ENCODE results near the gene GRAP.

GRAP gene

DNA sequence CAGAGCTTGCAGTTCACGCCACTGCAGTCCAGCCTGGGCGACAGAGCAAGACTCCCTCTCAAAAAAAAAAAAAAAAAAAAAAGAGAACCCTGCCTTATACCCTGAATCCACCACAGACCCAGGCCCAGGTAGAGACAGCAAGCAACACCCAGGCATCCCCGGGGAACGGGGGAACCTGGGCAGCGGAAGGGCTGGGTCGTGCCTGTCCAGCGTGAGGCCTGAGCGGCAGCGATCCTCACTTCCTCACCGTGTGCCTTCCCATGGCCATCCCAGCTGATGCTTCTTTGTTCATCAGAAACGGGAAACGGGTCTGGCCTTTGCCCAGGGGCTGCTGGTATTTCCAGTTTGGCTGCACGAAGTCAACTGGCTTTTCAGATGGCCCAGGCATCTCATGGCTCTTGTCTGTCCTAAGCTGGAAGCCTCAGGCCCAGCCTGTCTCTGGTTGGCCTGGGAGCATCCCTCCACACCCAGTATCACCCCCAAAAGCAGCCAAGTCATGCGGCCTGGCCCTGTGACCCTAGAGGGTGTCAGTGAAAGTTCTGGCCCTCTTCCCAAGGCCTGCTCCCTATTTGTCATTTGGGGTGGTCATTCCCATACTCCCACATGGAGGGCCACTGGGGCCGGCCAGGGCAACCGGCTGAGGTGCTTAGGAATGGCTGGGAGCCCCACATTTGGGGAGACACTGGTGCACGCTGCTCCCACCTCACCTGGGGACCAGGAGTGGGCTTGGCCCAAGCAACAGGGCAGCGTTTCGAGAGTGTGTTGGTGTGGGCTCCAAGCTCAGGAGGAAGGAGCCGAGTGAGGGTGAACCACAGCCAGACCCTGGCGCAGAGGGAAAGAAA lies 62.3 kb downstream of the GRAP start:
- DNase-seq (ENCODE audit: low spot score), result no peak

DNA sequence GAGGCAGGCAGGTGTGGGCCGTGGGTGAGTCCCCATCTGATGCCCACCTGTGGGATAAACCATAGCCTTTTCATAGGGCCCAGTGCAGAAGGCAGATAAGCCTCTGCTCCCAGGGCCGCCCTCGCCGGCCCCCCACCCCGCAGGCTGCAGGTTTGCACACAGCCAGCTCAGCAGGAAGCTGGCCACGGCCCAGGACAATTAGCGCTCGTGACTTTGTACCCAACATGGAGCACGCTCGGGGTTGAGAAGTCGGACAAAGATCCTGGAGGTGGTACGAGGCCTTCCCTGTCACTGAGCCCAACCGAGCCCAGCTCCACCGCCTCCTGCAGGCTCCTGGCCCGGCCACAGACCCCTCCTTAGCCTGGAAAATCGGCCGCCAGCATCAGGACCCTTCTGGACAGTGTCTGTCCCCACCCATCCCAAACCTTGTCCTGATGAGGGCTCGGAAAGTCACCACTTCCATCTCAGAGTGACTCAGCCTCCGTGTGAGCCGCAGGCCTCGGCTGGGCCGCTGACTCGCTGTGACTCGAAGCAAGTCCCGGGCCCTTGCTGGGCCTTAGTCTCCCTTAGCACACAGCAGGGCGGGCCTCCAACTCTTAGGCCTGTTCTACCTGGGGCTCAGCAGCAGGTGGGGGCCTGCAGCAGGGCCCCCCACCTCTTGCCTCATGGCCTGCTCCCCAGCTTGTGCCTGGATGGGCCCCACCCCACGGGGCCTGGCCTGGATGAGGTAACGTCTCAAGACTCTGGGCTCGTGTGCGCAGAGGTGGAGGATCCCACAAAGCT lies 64.9 kb downstream of the GRAP start:
- DNase-seq (ENCODE audit: low spot score), result no peak

DNA sequence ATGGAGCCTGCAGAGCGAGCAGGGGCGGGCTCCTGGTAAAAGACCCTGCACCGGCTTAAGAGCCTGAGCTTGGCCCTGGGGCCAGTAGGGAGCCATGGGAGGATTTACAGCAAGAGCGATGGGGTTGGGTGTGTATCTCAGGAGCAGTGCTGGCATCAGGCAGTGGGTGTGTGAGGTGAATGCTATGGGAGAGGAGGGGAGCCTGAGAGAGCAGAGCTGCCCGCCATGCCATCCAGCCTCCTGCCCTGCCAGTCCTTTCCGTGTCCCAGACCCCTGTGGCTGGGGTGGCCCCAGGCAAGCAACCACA lies 65.5 kb downstream of the GRAP start:
- no peak for DNase-seq (ENCODE audit: low spot score)

DNA sequence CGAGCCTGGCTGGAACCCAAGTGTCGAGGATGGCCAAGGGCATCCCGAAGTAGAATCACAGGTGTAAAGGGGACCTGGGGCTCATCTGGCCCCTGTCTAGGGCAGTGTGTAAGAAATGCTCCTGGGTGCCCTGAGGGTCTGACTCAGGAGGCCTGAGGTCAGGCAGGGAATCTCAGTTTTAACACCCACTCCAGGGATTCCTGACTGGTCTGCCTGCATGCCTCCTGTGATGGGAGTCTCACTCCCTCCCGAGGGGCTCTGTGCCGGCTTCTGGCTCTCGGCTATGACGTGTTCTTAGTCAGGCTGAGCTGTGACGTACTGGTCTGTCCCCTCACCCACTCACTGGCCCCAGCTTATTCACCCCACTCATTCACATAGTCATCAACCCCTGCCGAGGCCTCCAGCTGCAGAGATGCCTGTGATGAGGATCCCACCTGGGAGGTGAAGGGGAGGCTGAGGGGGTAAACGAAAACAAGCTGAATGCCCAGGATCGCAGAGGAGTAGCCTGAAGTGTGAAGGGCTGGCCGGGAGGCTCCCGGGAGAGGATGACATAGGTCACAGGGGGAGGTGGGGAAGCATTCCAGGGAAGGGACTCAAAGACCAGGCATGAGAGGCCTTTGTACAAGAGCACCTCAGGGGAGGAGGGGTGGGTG lies 65.9 kb downstream of the GRAP start:
- DNase-seq (ENCODE audit: low spot score), result no peak

DNA sequence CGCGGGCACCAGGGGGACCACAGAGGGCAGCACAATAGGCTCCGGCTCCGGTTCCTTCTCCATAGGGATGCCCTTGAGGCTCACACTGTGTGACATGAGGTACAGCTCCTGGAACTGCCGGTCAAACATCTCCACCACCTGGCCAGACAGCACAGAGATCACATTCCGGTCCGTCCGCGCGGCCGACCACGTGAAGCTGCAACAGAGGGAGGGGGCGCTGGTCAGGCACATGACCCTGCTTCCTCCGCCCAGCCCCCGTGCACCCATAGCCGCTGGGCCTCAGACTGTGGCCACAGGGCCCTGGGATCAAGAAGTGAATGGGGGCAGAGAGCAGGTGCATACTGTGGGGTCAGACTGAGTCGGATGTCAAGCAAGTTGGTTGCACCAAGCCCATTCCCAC lies 68.1 kb downstream of the GRAP start:
- no peak for DNase-seq (ENCODE audit: low spot score)

DNA sequence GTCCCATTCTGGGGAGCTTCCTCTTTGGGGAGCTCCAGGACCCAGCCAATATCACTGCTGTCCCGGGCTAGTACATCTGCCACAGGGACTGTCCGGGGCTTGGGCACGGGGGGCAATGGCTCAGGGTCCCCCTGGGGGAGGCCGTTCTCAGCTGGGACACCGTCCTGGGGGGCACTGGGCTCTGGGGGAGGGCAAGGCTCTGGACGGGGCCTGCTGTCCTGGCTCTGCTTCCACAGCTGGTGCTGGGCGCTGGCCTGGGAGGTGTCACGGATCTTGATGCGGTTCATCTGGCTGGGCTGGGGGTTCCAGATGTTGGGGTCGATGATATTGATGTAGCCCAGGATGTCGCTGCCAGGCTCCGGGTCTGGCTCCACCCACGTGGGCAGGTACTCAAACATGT lies 68.7 kb downstream of the GRAP start:
- DNase-seq (ENCODE audit: low spot score), result no peak

DNA sequence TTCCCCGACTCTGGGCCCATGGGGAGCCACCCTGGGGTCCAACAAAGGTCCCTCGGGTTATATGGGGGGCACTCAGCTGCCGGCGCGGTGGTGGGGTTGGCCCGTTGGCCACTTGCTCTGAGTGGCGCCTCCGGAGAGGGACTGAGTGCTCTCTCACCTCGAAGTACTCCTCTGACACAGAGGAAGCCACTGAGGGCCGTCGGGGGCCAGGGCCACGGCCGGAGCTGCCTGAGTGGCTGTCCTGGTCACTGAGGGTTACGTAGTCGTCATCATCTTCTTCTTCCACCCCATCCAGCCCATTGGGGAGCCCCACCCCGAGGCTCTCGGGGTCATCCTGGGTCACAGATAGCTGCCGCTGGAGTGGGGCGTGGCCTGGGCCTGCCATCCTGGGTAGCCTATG lies 69.1 kb downstream of the GRAP start:
- DNase-seq (ENCODE audit: low spot score), result no peak

DNA sequence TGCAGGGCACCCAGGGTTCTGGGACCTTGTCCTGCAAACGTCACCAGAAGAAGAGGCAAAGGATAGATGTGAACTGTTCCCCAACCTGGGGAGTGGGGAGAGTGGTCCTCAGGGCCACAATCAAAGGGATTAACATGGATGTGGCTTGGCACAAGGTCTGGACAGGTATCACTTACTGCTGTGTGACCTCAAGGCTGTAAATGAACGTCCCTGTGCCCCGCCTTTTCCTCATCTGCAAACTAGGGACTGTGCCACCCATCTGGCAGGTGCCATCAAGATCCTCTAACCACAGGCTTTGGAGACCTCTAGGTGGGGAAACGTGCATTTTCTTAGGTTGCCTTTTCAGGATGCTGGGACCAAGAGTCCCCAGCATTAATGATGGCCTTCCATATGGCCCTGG lies 69.7 kb downstream of the GRAP start:
- no peak for DNase-seq (ENCODE audit: low spot score)

DNA sequence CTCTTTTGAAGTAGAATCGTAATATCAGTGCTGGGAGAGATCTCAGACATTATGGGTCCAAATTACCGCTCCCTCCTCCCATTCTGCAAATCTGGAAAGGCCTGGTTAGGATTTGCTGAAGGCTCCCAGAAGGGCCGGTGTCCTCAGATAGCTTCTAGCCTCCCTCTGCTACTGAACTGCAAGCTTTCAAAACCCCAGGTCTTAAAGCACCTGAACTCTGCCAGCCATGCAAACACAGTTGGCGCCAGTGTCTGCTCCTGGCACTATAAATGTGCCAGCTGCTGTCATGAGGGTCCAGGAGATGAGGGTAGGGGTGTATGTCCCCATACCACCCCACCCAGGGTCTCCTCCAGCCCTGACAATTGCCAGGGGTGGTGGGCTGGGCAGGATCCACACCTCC lies 70.6 kb downstream of the GRAP start:
- no peak for DNase-seq (ENCODE audit: low spot score)

DNA sequence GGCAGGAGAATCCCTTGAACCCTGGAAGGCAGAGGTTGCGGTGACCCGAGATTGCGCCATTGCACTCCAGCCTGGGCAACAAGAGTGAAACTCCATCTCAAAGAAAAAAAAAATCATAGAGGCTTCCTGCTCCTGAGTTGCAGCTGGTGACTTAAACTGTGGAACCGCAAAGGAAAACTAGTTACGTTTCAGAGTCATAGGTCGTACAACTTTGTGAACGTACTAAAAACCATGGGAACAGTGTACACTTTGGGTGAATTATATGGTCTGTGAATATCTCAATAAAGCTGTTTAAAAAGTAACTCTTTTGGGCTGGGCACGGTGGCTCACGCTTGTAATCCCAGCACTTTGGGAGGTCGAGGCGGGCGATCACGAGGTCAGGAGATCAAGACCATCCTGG lies 71.2 kb downstream of the GRAP start:
- DNase-seq (ENCODE audit: low spot score), result no peak

DNA sequence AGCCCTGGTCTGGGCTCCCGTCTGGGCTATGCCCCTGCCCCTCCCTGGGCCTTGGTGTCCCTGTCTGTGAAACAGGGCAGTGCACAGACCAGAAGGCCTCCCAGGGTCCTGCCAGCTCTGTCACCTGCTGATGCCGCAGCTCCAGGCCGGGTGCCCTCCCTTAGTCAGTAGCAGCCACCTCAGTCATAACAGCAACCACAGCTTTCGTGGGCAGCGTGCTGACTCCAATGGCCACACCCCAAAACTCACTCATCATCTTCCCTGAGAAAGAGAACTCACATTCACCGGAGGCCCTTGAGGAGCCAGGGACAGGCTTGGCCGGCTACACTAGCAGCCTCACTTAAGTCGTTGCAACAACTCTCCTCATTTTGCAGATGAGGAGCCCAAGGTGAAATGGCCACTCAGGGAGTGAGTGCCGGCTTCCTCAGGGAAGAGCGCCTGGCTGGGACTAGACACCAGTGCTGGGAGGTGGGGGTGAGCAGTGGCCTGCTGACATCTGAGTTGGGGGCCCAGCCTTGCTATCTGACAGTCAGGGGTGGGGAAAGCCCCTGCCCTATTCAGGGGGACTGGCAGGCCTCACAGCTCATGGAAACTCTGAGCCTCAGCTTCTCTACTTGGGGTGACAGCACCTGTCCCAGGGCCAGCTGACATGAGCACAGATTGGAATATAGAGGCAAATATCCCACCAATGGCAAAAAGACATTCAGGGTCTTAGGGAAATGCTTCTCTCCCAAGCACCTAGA lies 72.2 kb downstream of the GRAP start:
- no peak for DNase-seq (ENCODE audit: low spot score)

DNA sequence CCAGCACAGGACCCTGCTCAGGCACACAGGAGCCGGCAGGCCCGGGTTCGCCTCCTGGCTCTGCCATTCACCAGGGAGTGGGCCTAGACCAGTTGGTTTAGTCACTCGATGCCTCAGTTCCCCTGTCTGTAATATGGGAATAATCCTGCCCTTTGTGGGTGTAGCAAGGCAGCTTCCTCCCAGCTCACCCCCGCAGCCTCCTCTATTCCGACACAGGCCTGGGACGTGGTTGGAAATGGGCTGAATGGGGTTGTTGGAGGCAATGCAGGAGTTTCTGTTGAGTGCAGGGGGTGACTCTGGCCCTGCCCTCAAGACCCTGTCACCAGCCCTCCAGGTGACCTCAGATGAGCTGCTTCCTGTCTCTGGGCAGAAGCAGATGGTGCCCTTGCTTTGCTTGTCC lies 75.0 kb downstream of the GRAP start:
- no peak for DNase-seq (ENCODE audit: low spot score)

All from ecto neural progenitor cell (in vitro differentiated cells).